GM18520 (cell line): ENCODE results near the gene TASP1.

Source experiments
- ATAC-seq: cut with Tn5 transposase; IDR thresholded peaks from one replicate; pipeline ENCODE4 v1.9.1; 2021; ENCODE audit not compliant: unreplicated experiment

Gene TASP1

GRCh38 chr20:13355941-13356486 is 282.7 kb downstream of the TASP1 start:
- no peak for ATAC-seq

- no peak for ATAC-seq
Observed at GRCh38 chr20:13355411-13355810, 283.3 kb downstream of the TASP1 start.

GRCh38 chr20:13353261-13353945 is 285.3 kb downstream of the TASP1 start:
- no peak for ATAC-seq

- no peak for ATAC-seq
Observed at GRCh38 chr20:13349235-13349604, 289.5 kb downstream of the TASP1 start.

- no peak for ATAC-seq
Observed at GRCh38 chr20:13348311-13349234, 290.2 kb downstream of the TASP1 start.

- no peak for ATAC-seq
Observed at GRCh38 chr20:13344671-13345070, 294.1 kb downstream of the TASP1 start.

GRCh38 chr20:13342469-13343242 is 296.1 kb downstream of the TASP1 start:
- ATAC-seq: no peak

- ATAC-seq: peak; percentile 42
Observed at GRCh38 chr20:13341737-13342393, 296.9 kb downstream of the TASP1 start.

- no peak for ATAC-seq
Observed at GRCh38 chr20:13340088-13340487, 298.6 kb downstream of the TASP1 start.
